ENCODE data around the gene FGF2.

FGF2 gene

GRCh38 chr4:122900314-122900713, 73.7 kb downstream of the FGF2 start:
- no peak for TF ChIP-seq CTCF (IDR thresholded peaks at IDR 0.05)
- Histone ChIP-seq H3K9me3 (no peaks in the 10 kb centered on the region), H3K36me3 (no peaks in the 10 kb centered on the region), H3K4me1 (peaks cover 0 to 64% (median 25%) of the 10 kb centered on the region in 4 donors), H3K27ac (peak overlapping the region in 1 of 2 donors; percentile 56), H3K27me3 (no peaks in the 10 kb centered on the region), H3K4me3 (no peak overlapping the region)
- DNase-seq = no peak
- intact Hi-C loops (cut with DNase I; ENCODE audit: low total_unique reads) = no loop called here

- Histone ChIP-seq H3K9me3 (no peaks in the 10 kb centered on the region), H3K27me3 (no peaks in the 10 kb centered on the region), H3K4me3 (no peak overlapping the region), H3K36me3 (no peaks in the 10 kb centered on the region), H3K4me1 (peaks cover 0 to 53% (median 18%) of the 10 kb centered on the region in 4 donors), H3K27ac (peak overlapping the region in 1 of 2 donors; percentile 56)
- intact Hi-C loops (cut with DNase I; ENCODE audit: low total_unique reads) = no loop called here
- no peak for TF ChIP-seq CTCF (IDR thresholded peaks at IDR 0.05)
- no peak for DNase-seq
Observed at GRCh38 chr4:122901247-122902010, 74.8 kb downstream of the FGF2 start.

- Histone ChIP-seq H3K4me1 (peaks cover 0 to 30% (median 12%) of the 10 kb centered on the region in 4 donors), H3K27me3 (no peaks in the 10 kb centered on the region), H3K4me3 (no peak overlapping the region), H3K36me3 (no peaks in the 10 kb centered on the region), H3K27ac (no peak overlapping the region), H3K9me3 (no peaks in the 10 kb centered on the region)
- no peak for DNase-seq
- intact Hi-C loops (cut with DNase I; ENCODE audit: low total_unique reads) = no loop called here
- no peak for TF ChIP-seq CTCF (IDR thresholded peaks at IDR 0.05)
Observed at GRCh38 chr4:122903766-122904288, 77.2 kb downstream of the FGF2 start.

GRCh38 chr4:122906859-122907305, 80.3 kb downstream of the FGF2 start:
- Histone ChIP-seq H3K27me3 (no peaks in the 10 kb centered on the region), H3K36me3 (peaks cover 0 to 8% (median 0%) of the 10 kb centered on the region in 3 donors), H3K27ac (no peak overlapping the region), H3K4me3 (no peak overlapping the region), H3K9me3 (no peaks in the 10 kb centered on the region), H3K4me1 (peaks cover 0 to 4% (median 0%) of the 10 kb centered on the region in 4 donors)
- TF ChIP-seq CTCF (IDR thresholded peaks at IDR 0.05) = no peak
- intact Hi-C loops (cut with DNase I; ENCODE audit: low total_unique reads) = no loop called here
- no peak for DNase-seq

DNA sequence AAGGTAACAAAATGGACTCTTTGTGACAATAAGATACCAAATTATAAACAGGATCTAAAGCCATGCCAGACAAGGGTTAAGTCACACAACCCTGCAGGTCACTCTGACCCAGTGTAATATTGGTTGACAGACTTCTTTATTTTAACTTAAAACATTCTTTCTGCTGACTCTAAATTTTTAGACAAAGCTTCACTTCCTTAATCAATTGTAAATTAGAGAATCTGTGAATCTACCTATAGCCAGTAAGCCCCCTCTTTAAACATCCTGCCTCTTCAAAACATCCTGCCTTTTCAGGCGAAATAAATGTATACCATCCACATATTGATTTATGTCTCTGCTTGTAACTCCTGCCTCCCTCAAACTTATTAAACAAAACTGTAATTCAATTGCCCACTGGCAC, 81.6 kb downstream of the FGF2 start:
- Histone ChIP-seq H3K9me3 (no peaks in the 10 kb centered on the region), H3K4me1 (peaks cover 0 to 10% (median 0%) of the 10 kb centered on the region in 4 donors), H3K27ac (no peak overlapping the region), H3K4me3 (no peak overlapping the region), H3K36me3 (peaks cover 0 to 8% (median 0%) of the 10 kb centered on the region in 3 donors), H3K27me3 (no peaks in the 10 kb centered on the region)
- DNase-seq = no peak
- TF ChIP-seq CTCF (IDR thresholded peaks at IDR 0.05) = no peak
- intact Hi-C loops (cut with DNase I; ENCODE audit: low total_unique reads) = no loop called here
